HUES48 (cell line): ENCODE measurements around the gene RPL22.

Experiments
- H3K27ac ChIP-seq: one replicate; pipeline ENCODE4 v1.7.0; 2013; ENCODE audit warnings: low read depth, low read length, inconsistent platforms
- H3K27me3 ChIP-seq: 2 replicates; pipeline ENCODE4 v1.6.1; 2013; ENCODE audit warnings: mild to moderate bottlenecking, low read length; ENCODE audit not compliant: control insufficient read depth, insufficient read depth
- H3K36me3 ChIP-seq: 2 replicates; pipeline ENCODE4 v1.6.1; 2013; ENCODE audit warnings: low read length; ENCODE audit not compliant: control insufficient read depth, insufficient read depth
- H3K4me1 ChIP-seq: 2 replicates; pipeline ENCODE4 v1.6.1; 2013; ENCODE audit warnings: mild to moderate bottlenecking, low read length; ENCODE audit not compliant: control insufficient read depth, insufficient read depth
- H3K4me3 ChIP-seq: 2 replicates; pipeline ENCODE4 v1.5.1; 2013; ENCODE audit warnings: mild to moderate bottlenecking, low read depth, low read length
- H3K9ac ChIP-seq: 2 replicates; pipeline ENCODE4 v1.6.1; 2013; ENCODE audit warnings: mild to moderate bottlenecking, low read depth, low read length, moderate library complexity
- H3K9me3 ChIP-seq: 2 replicates; pipeline ENCODE4 v1.6.1; 2013; ENCODE audit warnings: low read length; ENCODE audit not compliant: control insufficient read depth, insufficient read depth

RPL22 gene

GRCh38 chr1:6177681-6178380 is 21.6 kb downstream of the RPL22 start:
- Histone ChIP-seq H3K27me3 (peaks cover 57% of the 10 kb centered on the region), H3K4me3 (no peak overlapping the region), H3K4me1 (peaks cover 12% of the 10 kb centered on the region; the same call in 1 of the 2 replicates), H3K9me3 (no peaks in the 10 kb centered on the region), H3K36me3 (no peaks in the 10 kb centered on the region), H3K27ac (no peak overlapping the region), H3K9ac (no peak overlapping the region)

- no peaks in the 10 kb centered on the region for H3K36me3 ChIP-seq
- no peak overlapping the region for H3K27ac ChIP-seq
- peaks cover 12% of the 10 kb centered on the region; the same call in 1 of the 2 replicates for H3K4me1 ChIP-seq
- no peaks in the 10 kb centered on the region for H3K9me3 ChIP-seq
- peaks cover 54% of the 10 kb centered on the region for H3K27me3 ChIP-seq
- H3K9ac ChIP-seq: no peak overlapping the region
- H3K4me3 ChIP-seq: no peak overlapping the region
Measured at GRCh38 chr1:6176779-6177178, 22.6 kb downstream of the RPL22 start.

GRCh38 chr1:6175411-6175828 is 24.0 kb downstream of the RPL22 start:
- Histone ChIP-seq H3K4me3 (no peak overlapping the region), H3K36me3 (no peaks in the 10 kb centered on the region), H3K9ac (no peak overlapping the region), H3K27me3 (peaks cover 40% of the 10 kb centered on the region), H3K4me1 (peaks cover 6% of the 10 kb centered on the region; the same call in 1 of the 2 replicates), H3K9me3 (no peaks in the 10 kb centered on the region), H3K27ac (no peak overlapping the region)

GRCh38 chr1:6174621-6175410 is 24.6 kb downstream of the RPL22 start:
- Histone ChIP-seq H3K27me3 (peaks cover 36% of the 10 kb centered on the region), H3K9ac (no peak overlapping the region)

GRCh38 chr1:6172549-6172948 is 26.8 kb downstream of the RPL22 start:
- Histone ChIP-seq H3K27ac (no peak overlapping the region), H3K9me3 (no peaks in the 10 kb centered on the region), H3K36me3 (no peaks in the 10 kb centered on the region), H3K4me3 (no peak overlapping the region), H3K27me3 (peaks cover 14% of the 10 kb centered on the region), H3K4me1 (no peaks in the 10 kb centered on the region), H3K9ac (no peak overlapping the region)

More at GRCh38 chr1:6174621-6175410, 24.6 kb downstream of the RPL22 start:
- Histone ChIP-seq H3K4me1 (peaks cover 6% of the 10 kb centered on the region; the same call in 1 of the 2 replicates), H3K27ac (no peak overlapping the region), H3K4me3 (no peak overlapping the region), H3K36me3 (no peaks in the 10 kb centered on the region), H3K9me3 (no peaks in the 10 kb centered on the region)

GRCh38 chr1:6171548-6172124 is 27.8 kb downstream of the RPL22 start:
- Histone ChIP-seq H3K4me3 (no peak overlapping the region), H3K27ac (no peak overlapping the region), H3K4me1 (no peaks in the 10 kb centered on the region), H3K9ac (no peak overlapping the region), H3K27me3 (peaks cover 5% of the 10 kb centered on the region), H3K36me3 (no peaks in the 10 kb centered on the region), H3K9me3 (no peaks in the 10 kb centered on the region)

GRCh38 chr1:6170742-6171201 is 28.6 kb downstream of the RPL22 start:
- Histone ChIP-seq H3K36me3 (no peaks in the 10 kb centered on the region), H3K4me1 (no peaks in the 10 kb centered on the region), H3K9ac (no peak overlapping the region), H3K27ac (no peak overlapping the region), H3K9me3 (no peaks in the 10 kb centered on the region), H3K4me3 (no peak overlapping the region), H3K27me3 (no peaks in the 10 kb centered on the region)

- Histone ChIP-seq H3K4me1 (no peaks in the 10 kb centered on the region), H3K27ac (no peak overlapping the region), H3K4me3 (no peak overlapping the region), H3K36me3 (no peaks in the 10 kb centered on the region), H3K9me3 (no peaks in the 10 kb centered on the region), H3K9ac (no peak overlapping the region), H3K27me3 (no peaks in the 10 kb centered on the region)
Measured at GRCh38 chr1:6170116-6170741, 29.2 kb downstream of the RPL22 start.

GRCh38 chr1:6168947-6169586 is 30.3 kb downstream of the RPL22 start:
- no peak overlapping the region for H3K4me3 ChIP-seq
- H3K9ac ChIP-seq: no peak overlapping the region
- no peak overlapping the region for H3K27ac ChIP-seq
- H3K27me3 ChIP-seq: no peaks in the 10 kb centered on the region
- H3K4me1 ChIP-seq: no peaks in the 10 kb centered on the region
- H3K36me3 ChIP-seq: no peaks in the 10 kb centered on the region
- H3K9me3 ChIP-seq: no peaks in the 10 kb centered on the region

GRCh38 chr1:6167391-6168303 is 31.7 kb downstream of the RPL22 start:
- Histone ChIP-seq H3K36me3 (no peaks in the 10 kb centered on the region), H3K4me3 (no peak overlapping the region), H3K27ac (no peak overlapping the region), H3K27me3 (no peaks in the 10 kb centered on the region), H3K9ac (no peak overlapping the region), H3K9me3 (no peaks in the 10 kb centered on the region), H3K4me1 (no peaks in the 10 kb centered on the region)
